ENCODE measurements around the gene SYNGR2. TPM values are rescaled to one million over a fixed set of nuclear protein-coding genes. Genes with fewer than 3 reads are reported as not detected.
A peak's percentile ranks its signal among the peaks of the same experiment; 100 is the strongest.

SYNGR2 gene
- total and polyA plus RNA-seq, 9 of the 15 experiments (the other 6 are each of a cell fraction or from before 2014, with no cell fraction given) = 1.4 to 173 (median 87.8) TPM

DNA sequence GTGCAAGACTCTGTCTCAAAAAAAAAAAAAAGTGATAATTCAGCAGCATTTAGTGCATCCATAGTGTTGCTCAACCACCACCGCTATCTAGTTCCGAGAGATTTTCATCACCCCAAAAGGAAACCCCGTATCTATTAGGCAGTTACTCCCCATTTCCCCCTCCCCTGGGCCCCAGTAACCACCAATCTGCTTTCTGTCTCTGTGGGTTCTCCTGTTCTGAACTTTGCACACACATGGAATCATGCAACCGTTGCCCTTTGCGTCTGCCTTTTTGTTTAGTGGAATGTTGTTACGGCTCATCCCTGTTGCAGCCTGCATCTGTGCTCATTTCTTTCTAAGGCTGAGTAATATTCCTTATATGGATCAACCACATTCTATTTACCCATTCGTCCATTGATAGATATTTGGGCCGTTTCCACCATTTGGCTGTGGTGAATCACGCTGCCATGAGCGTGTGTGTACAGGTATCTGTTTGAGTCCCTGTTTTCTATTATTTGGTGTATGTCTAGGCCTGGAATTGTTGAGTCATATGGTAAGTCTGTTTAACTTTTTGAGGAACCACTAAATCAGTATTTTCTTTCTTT is 8.7 kb upstream of the SYNGR2 start (continued):
- TF ChIP-seq, protein P1, sequence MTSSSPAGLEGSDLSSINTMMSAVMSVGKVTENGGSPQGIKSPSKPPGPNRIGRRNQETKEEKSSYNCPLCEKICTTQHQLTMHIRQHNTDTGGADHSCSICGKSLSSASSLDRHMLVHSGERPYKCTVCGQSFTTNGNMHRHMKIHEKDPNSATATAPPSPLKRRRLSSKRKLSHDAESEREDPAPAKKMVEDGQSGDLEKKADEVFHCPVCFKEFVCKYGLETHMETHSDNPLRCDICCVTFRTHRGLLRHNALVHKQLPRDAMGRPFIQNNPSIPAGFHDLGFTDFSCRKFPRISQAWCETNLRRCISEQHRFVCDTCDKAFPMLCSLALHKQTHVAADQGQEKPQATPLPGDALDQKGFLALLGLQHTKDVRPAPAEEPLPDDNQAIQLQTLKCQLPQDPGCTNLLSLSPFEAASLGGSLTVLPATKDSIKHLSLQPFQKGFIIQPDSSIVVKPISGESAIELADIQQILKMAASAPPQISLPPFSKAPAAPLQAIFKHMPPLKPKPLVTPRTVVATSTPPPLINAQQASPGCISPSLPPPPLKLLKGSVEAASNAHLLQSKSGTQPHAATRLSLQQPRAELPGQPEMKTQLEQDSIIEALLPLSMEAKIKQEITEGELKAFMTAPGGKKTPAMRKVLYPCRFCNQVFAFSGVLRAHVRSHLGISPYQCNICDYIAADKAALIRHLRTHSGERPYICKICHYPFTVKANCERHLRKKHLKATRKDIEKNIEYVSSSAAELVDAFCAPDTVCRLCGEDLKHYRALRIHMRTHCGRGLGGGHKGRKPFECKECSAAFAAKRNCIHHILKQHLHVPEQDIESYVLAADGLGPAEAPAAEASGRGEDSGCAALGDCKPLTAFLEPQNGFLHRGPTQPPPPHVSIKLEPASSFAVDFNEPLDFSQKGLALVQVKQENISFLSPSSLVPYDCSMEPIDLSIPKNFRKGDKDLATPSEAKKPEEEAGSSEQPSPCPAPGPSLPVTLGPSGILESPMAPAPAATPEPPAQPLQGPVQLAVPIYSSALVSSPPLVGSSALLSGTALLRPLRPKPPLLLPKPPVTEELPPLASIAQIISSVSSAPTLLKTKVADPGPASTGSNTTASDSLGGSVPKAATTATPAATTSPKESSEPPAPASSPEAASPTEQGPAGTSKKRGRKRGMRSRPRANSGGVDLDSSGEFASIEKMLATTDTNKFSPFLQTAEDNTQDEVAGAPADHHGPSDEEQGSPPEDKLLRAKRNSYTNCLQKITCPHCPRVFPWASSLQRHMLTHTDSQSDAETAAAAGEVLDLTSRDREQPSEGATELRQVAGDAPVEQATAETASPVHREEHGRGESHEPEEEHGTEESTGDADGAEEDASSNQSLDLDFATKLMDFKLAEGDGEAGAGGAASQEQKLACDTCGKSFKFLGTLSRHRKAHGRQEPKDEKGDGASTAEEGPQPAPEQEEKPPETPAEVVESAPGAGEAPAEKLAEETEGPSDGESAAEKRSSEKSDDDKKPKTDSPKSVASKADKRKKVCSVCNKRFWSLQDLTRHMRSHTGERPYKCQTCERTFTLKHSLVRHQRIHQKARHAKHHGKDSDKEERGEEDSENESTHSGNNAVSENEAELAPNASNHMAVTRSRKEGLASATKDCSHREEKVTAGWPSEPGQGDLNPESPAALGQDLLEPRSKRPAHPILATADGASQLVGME (CRISPR knock-in tag; IDR thresholded peaks at IDR 0.05) = no peak
- no peak for TF ChIP-seq E2F3 (CRISPR knock-in tag; IDR thresholded peaks at IDR 0.05)
- TF ChIP-seq, protein P2, sequence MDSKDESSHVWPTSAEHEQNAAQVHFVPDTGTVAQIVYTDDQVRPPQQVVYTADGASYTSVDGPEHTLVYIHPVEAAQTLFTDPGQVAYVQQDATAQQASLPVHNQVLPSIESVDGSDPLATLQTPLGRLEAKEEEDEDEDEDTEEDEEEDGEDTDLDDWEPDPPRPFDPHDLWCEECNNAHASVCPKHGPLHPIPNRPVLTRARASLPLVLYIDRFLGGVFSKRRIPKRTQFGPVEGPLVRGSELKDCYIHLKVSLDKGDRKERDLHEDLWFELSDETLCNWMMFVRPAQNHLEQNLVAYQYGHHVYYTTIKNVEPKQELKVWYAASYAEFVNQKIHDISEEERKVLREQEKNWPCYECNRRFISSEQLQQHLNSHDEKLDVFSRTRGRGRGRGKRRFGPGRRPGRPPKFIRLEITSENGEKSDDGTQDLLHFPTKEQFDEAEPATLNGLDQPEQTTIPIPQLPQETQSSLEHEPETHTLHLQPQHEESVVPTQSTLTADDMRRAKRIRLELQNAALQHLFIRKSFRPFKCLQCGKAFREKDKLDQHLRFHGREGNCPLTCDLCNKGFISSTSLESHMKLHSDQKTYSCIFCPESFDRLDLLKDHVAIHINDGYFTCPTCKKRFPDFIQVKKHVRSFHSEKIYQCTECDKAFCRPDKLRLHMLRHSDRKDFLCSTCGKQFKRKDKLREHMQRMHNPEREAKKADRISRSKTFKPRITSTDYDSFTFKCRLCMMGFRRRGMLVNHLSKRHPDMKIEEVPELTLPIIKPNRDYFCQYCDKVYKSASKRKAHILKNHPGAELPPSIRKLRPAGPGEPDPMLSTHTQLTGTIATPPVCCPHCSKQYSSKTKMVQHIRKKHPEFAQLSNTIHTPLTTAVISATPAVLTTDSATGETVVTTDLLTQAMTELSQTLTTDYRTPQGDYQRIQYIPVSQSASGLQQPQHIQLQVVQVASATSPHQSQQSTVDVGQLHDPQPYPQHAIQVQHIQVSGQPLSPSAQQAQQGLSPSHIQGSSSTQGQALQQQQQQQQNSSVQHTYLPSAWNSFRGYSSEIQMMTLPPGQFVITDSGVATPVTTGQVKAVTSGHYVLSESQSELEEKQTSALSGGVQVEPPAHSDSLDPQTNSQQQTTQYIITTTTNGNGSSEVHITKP (IDR thresholded peaks at IDR 0.05; ENCODE audit: partially characterized antibody) = peak; percentile 46
- TF ChIP-seq EWSR1 (IDR thresholded peaks at IDR 0.05; ENCODE audit: borderline replicate concordance, low read depth, partially characterized antibody) = no peak
- no peak for TF ChIP-seq BRD9 (IDR thresholded peaks at IDR 0.05; ENCODE audit: low read depth, partially characterized antibody)
- no peak for TF ChIP-seq JUND (IDR thresholded peaks at IDR 0.05; ENCODE audit: borderline replicate concordance, low read depth, low read length)
- peak; percentile 34; the same call in 1 of the 3 replicates for TF ChIP-seq JUND (tag; IDR thresholded peaks at IDR 0.05; ENCODE audit: borderline replicate concordance, low read depth, low read length)
- TF ChIP-seq NR2F6 (CRISPR knock-in tag; IDR thresholded peaks at IDR 0.05) = no peak
- TF ChIP-seq ZKSCAN1 (IDR thresholded peaks at IDR 0.05; ENCODE audit: low read depth, low read length) = no peak
- no peak for TF ChIP-seq KLF6 (CRISPR knock-in tag; IDR thresholded peaks at IDR 0.05; ENCODE audit: borderline replicate concordance)
- TF ChIP-seq ZBTB8A (IDR thresholded peaks at IDR 0.05; ENCODE audit: partially characterized antibody) = no peak
- TF ChIP-seq CBX2 (IDR thresholded peaks at IDR 0.05; ENCODE audit: insufficient read depth, low read length, poor library complexity, severe bottlenecking) = no peak

Measured in K562 (cell line).